ENCODE measurements around the gene LUM.

GRCh38 chr12:91103624-91104023 lies 7.7 kb downstream of the LUM start:
- TF ChIP-seq CTCF (conservative IDR thresholded peaks at IDR 0.05 in 1 of 2, IDR thresholded peaks at IDR 0.05 in 1 of 2; ENCODE audit: low read depth in 1 of 2, low read length in 2 of 2) (no peak), EZH2 (IDR thresholded peaks at IDR 0.05; ENCODE audit: low read length, missing control alignments) (no peak)

Measured in fibroblast of lung (primary cell).